Ovary (tissue), 9 donors: Measurements from ENCODE around the gene ELL2. TPM values are rescaled to one million over a fixed set of nuclear protein-coding genes. Genes with fewer than 3 reads are reported as not detected.
"Not testable (repeated sequence)": the region's sequence is repeated elsewhere in the genome, so short reads cannot be mapped to it uniquely, and the experiment has no call there.

Experiments
- DNase-seq, 5 donors: peaks; one replicate each; pipeline ENCODE4 v3.0.0-alpha.2; 2019 to 2020
- H3K27ac ChIP-seq, 2 donors: fragments of 200-600 bp; one replicate each; pipeline versions ENCODE4 v1.5.1 to v1.8.0; 2019 to 2022
- H3K27me3 ChIP-seq: fragments of 200-600 bp; one replicate; pipeline ENCODE4 v1.8.0; 2022
- H3K36me3 ChIP-seq: fragments of 200-600 bp; sonication (generic); one replicate; pipeline ENCODE4 v1.5.1; 2019
- H3K4me1 ChIP-seq: one replicate; pipeline ENCODE4 v1.8.1; 2013; ENCODE audit warnings: mild to moderate bottlenecking, moderate library complexity; ENCODE audit not compliant: insufficient read depth
- H3K4me3 ChIP-seq: fragments of 200-600 bp; sonication (generic); one replicate; pipeline ENCODE4 v1.5.1; 2017
- H3K9me3 ChIP-seq, 2 donors: fragments of 200-600 bp in 1 of 2; sonication (generic) in 1 of 2; one replicate each; pipeline versions ENCODE4 v1.5.1 to v1.8.1; 2013 to 2019; ENCODE audit warnings: mild to moderate bottlenecking in 1 of 2, moderate library complexity in 1 of 2
- EP300 ChIP-seq: sonication (generic); formaldehyde crosslinking; IDR thresholded peaks from one replicate; pipeline ENCODE4 v1.6.1; 2017; ENCODE audit warnings: antibody characterized with exemption
- POLR2A ChIP-seq: fragments of 450-650 bp; IDR thresholded peaks from one replicate; pipeline ENCODE4 v1.6.1; 2017; ENCODE audit warnings: antibody characterized with exemption, mild to moderate bottlenecking, moderate library complexity
- WGBS, 3 donors: extraction: QIAGEN DNeasy Blood & Tissue Kit in 1 of 3; methylation state at CpG; one replicate each; pipeline versions ENCODE4 v1.1.5 to v1.1.7; 2013 to 2017; 5-methylcytosine and 5-hydroxymethylcytosine counted together
- intact Hi-C, 4 donors: fragments of 100-400 bp; cut with DNase I; formaldehyde crosslinking; loops; one replicate each; pipeline versions ENCODE4 v1.11.0 to v1.15.1; 2022 to 2023
- polyA plus RNA-seq, 2 donors: library from polyadenylated mRNA; stranded (reverse); fragments of 200-250 nt in 1 of 2; fragments of 350-450 nt in 1 of 2; fragmentation: Illumina TruSeq in 1 of 2; extraction: RNeasy Lipid Tissue Mini Kit (QIAGEN cat#74804) in 1 of 2; gene quantifications; one replicate each; pipeline ENCODE4 v1.2.3, GENCODE V29; 2013 to 2014
- total RNA-seq, 7 donors: library from RNA; depleted of rRNA in 2 of 7; stranded (reverse); fragments of >200 nt in 2 of 7; fragmentation: NEBNext Ultra II Directional in 3 of 7; extraction: Animal tissue kit (Norgen Biotek cat#: 25700) in 3 of 7; gene quantifications; one replicate each; pipeline versions ENCODE4 v1.1.0 to v1.2.4, GENCODE V29; 2016 to 2023
- TF ChIP-seq, protein P1 (sequence below), 3 donors: fragments of 450-650 bp in 2 of 3; fragments of 200-600 bp in 1 of 3; IDR thresholded peaks; one replicate each; pipeline versions ENCODE4 v1.5.1 to v1.8.0; 2016 to 2022; ENCODE audit warnings: antibody characterized with exemption in 3 of 3, mild to moderate bottlenecking in 1 of 3
- donor health status: DM: no; HTN: no; CAD: no; lungs with moderate emphysema.
- donor health status: DM: no; HTN: no; CAD: no.
- donor health status: Bipolar disorder and iron deficiency.
- donor health status: DM: yes; HTN: yes; CAD: no.
- donor health status: DM: no; HTN: no; CAD: no.
- donor health status: DM: yes; HTN: yes; CAD: no.

Gene ELL2
- total and polyA plus RNA-seq, 9 donors = 7.2 to 73.2 (median 25.1) TPM

DNA sequence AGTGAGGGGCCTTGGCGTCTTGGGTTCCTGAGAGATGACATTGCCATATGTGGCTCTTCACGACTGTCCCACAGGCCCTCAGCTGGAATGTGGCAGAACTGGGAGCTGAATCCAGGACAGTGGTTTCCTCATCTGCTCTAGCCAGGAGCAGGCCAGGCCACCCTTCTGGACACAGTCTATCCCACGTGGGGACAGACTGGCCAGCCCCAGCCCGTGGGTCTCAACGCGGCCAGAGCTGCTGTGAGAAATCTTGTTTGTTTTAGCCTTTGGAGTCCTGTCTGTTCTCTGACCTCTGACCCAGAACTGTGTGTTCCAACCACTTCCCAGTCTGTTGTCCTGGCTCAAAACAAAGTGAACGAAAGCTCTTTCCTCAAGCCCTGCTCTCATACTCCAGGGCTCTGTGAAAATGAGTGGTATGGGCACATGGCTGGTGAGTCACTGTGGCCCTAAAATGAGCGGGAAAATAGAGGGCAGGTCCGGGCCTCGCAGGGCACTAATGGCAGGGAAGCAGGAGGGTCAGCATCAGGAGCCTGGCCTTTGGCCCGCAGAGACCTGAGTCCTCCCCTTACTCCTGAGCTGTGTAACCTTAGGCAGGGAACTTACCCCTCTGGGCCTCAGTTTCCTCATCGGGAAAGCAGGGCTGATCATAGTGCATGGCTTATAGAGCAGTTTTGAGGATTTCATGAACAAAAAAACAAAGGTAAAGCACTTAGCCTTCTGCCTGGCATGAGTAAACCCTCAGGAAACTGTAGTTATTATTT lies 104.3 kb downstream of the ELL2 start:
- TF ChIP-seq POLR2A (peak; percentile 21), EP300 (peak; percentile 87)
- TF ChIP-seq, protein P1, sequence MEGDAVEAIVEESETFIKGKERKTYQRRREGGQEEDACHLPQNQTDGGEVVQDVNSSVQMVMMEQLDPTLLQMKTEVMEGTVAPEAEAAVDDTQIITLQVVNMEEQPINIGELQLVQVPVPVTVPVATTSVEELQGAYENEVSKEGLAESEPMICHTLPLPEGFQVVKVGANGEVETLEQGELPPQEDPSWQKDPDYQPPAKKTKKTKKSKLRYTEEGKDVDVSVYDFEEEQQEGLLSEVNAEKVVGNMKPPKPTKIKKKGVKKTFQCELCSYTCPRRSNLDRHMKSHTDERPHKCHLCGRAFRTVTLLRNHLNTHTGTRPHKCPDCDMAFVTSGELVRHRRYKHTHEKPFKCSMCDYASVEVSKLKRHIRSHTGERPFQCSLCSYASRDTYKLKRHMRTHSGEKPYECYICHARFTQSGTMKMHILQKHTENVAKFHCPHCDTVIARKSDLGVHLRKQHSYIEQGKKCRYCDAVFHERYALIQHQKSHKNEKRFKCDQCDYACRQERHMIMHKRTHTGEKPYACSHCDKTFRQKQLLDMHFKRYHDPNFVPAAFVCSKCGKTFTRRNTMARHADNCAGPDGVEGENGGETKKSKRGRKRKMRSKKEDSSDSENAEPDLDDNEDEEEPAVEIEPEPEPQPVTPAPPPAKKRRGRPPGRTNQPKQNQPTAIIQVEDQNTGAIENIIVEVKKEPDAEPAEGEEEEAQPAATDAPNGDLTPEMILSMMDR (IDR thresholded peaks at IDR 0.05) = no peak
- Histone ChIP-seq H3K27me3 (no peaks in the 10 kb centered on the region), H3K9me3 (no peaks in the 10 kb centered on the region), H3K4me1 (peaks cover 13% of the 10 kb centered on the region), H3K27ac (peak overlapping the region; percentile 51 to 83), H3K36me3 (no peaks in the 10 kb centered on the region), H3K4me3 (no peak overlapping the region)
- WGBS, 3 donors = 39 to 44% (median 43%) methylated on average over 12 of the region's 12 CpGs
- peak; percentile 42 to 88 (median 83) for DNase-seq
- intact Hi-C loops = loop anchor here in 3 of 4 donors (5.0 to 10.0 kb wide), 3 partner anchors 105 to 480 kb away; partner anchors contain the start of gene ELL2 (in 1 of the 3)

DNA sequence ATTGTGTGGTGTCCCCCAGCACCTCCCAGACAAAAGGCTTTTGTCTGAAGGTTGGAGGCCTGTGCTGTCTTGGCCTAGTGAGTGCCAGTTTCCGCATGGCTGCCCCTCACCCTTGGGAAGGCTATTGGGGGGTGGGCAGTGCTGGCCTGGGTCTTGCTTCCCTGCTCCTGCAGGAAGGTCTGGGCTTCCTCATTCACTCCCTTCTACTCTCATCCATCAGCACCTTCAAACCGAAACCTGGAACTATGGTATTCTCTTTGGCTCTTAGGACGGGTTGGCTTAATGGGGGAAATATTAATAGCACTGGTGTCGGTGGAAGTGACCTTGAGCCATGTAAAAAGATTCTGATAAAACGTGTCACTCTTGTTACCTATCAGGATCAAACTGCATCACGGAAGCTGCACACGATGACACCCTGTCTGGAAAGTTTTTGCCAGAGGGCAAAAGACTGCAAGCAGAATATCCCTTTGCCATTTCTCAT lies 105.1 kb downstream of the ELL2 start:
- no peak for DNase-seq
- Histone ChIP-seq H3K27ac (peak overlapping the region in 1 of 2 donors; percentile 5), H3K9me3 (no peaks in the 10 kb centered on the region), H3K36me3 (no peaks in the 10 kb centered on the region), H3K27me3 (no peaks in the 10 kb centered on the region), H3K4me3 (no peak overlapping the region), H3K4me1 (peaks cover 13% of the 10 kb centered on the region)
- TF ChIP-seq EP300 (no peak), POLR2A (no peak)
- TF ChIP-seq, protein P1 (IDR thresholded peaks at IDR 0.05) = no peak
- WGBS, 3 donors = 81 to 87% (median 86%) methylated on average over 7 of the region's 7 CpGs
- intact Hi-C loops = loop anchor here in 3 of 4 donors (5.0 to 10.0 kb wide), 3 partner anchors 106 to 481 kb away; partner anchors contain the start of gene ELL2 (in 1 of the 3)

DNA sequence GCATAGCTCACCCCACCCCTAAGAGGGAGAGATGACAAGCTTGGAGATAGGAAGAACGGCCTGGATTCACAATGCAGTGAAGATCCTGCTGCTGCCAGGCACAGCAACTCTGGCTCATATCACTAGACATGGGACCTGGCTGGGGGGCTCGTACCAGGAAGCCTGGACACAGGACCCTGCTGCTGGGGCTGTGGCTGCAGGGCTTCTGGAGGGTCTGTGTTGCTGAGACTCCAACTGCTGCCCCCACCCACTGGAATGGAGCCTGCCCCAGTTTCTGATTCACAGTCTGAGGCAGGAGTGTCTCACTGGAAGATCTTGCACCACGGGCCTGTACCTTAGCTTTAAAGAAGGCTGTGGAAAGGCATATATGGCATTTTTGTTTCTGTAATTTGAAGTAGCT lies 108.2 kb downstream of the ELL2 start:
- Histone ChIP-seq H3K4me3 (no peak overlapping the region), H3K9me3 (no peaks in the 10 kb centered on the region), H3K36me3 (no peaks in the 10 kb centered on the region), H3K27ac (no peak overlapping the region), H3K4me1 (peaks cover 11% of the 10 kb centered on the region), H3K27me3 (no peaks in the 10 kb centered on the region)
- DNase-seq = no peak
- 71 to 92% (median 90%) methylated on average over 3 of the region's 3 CpGs for WGBS, 3 donors
- intact Hi-C loops = loop anchor here in 2 of 4 donors (10.0 kb wide), 1 partner anchor 481 kb away; no protein-coding TSS in a partner anchor
- TF ChIP-seq EP300 = no peak
- TF ChIP-seq POLR2A = no peak
- TF ChIP-seq, protein P1 (IDR thresholded peaks at IDR 0.05) = no peak

GRCh38 chr5:95852567-95852966 lies 109.1 kb downstream of the ELL2 start:
- intact Hi-C loops = loop anchor here in 2 of 4 donors (10.0 kb wide), 1 partner anchor 482 kb away; no protein-coding TSS in a partner anchor
- TF ChIP-seq POLR2A = no peak
- no peak for TF ChIP-seq EP300
- 95 to 96% (median 96%) methylated on average over 5 of the region's 5 CpGs for WGBS, 3 donors

DNA sequence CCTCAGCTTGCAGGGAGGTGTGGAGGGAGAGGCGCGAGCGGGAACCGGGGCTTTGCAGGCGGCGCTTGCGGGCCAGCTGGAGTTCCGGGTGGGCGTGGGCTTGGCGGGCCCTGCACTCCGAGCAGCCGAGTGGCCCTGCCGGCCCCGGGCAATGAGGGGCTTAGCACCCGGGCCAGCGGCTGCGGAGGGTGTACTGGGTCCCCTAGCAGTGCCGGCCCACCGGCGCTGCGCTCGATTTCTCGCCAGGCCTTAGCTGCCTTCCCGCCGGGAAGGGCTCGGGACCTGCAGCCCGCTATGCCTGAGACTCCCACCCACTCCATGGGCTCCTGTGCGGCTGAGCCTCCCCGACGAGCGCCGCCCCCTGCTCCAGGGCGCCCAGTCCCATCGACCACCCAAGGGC lies 110.5 kb downstream of the ELL2 start:
- H3K36me3 ChIP-seq, H3K9me3 ChIP-seq, H3K4me3 ChIP-seq, H3K27me3 ChIP-seq, H3K4me1 ChIP-seq, DNase-seq, H3K27ac ChIP-seq: not testable (repeated sequence)
- intact Hi-C loops = loop anchor here in 2 of 4 donors (10.0 kb wide), 1 partner anchor 484 kb away; no protein-coding TSS in a partner anchor
- 96 to 97% (median 96%) methylated on average over 34 of the region's 34 CpGs for WGBS, 3 donors

More at GRCh38 chr5:95852567-95852966, 109.1 kb downstream of the ELL2 start:
- H3K36me3 ChIP-seq = no peaks in the 10 kb centered on the region
- no peak overlapping the region for H3K4me3 ChIP-seq
- H3K27ac ChIP-seq = no peak overlapping the region
- H3K9me3 ChIP-seq = no peaks in the 10 kb centered on the region
- DNase-seq = no peak
- H3K27me3 ChIP-seq = no peaks in the 10 kb centered on the region
- H3K4me1 ChIP-seq = peaks cover 5% of the 10 kb centered on the region
